Pericardium fibroblast (primary cell): ENCODE measurements around the gene RGS9. TPM values are rescaled to one million over a fixed set of nuclear protein-coding genes. Genes with fewer than 3 reads are reported as not detected.

Source experiments
- total RNA-seq: library from RNA; depleted of rRNA; stranded (reverse); fragments of >200 nt; gene quantifications from 2 replicates; pipeline ENCODE4 v1.2.3, GENCODE V29; 2015

The RGS9 gene
- total RNA-seq, result under 0.01 and 2.6 TPM in 2 replicates

DNA sequence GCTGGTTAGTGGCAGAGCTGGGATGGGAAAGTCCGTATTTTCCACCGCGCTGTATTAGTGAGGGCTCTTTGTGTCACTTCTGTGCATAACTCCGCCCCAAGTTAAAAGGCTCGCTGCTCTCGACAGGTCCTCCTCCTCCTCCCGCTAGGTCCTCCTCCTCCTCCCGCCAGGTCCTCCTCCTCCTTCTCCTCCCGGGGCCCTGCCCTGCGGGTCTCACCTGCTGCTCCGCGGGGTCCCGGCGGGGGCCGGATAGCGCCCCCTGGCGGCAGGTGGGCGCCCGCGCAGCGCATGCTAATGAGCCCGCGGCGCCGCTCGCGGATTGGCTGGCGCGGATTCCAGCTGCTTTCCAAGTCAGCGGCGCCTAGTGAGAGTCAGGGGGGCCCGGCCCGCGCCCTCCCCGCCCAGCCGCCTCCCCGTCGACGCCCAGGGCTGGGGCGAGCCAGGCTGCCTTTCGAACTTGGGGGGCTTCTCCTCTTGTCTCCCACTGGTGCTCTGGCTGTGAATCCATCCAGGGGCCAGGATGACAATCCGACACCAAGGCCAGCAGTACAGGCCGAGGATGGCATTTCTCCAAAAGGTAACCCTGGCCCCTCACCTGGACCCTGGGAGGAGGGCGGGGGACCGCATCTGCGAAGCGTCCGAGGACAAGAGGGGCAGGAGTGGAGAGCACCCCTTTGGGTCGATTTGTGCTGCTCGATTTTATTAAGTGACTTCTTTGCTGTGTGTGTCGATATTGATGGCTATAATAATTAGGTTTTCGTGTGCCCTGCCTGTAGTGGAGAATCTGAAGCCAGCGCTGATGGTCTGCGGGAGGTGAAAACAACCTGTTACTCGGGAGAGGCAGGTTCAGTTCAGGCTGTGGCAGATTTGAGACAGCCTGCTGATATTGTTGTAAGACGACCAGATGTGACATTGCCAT, at the start of gene RGS9:
TSS of gene RGS9 (plus strand) at position 350 of the 919 bp plus-strand sequence. CDS start at position 521, 171 bp downstream.

Other genes starting within 250 kb of the RGS9 start
- gene LRRC37A3, start 217.9 kb upstream of the RGS9 start, total RNA-seq, result 3.6 and 4.5 TPM in 2 replicates
- 23.6 and 35.2 TPM in 2 replicates for gene GNA13, start 80.6 kb upstream of the RGS9 start, total RNA-seq